HG02588 (cell line): ENCODE data around the gene SETD3.
"Not testable (repeated sequence)": the region's sequence is repeated elsewhere in the genome, so short reads cannot be mapped to it uniquely, and the experiment has no call there.

Experiments used
- ATAC-seq: cut with Tn5 transposase; IDR thresholded peaks from one replicate; pipeline ENCODE4 v1.9.1; 2021; ENCODE audit warnings: mild to moderate bottlenecking, moderate library complexity; ENCODE audit not compliant: unreplicated experiment

SETD3 gene

GRCh38 chr14:99363616-99364290 is 116.9 kb downstream of the SETD3 start:
- no peak for ATAC-seq

- no peak for ATAC-seq
Measured at GRCh38 chr14:99363051-99363450, 117.6 kb downstream of the SETD3 start.

DNA sequence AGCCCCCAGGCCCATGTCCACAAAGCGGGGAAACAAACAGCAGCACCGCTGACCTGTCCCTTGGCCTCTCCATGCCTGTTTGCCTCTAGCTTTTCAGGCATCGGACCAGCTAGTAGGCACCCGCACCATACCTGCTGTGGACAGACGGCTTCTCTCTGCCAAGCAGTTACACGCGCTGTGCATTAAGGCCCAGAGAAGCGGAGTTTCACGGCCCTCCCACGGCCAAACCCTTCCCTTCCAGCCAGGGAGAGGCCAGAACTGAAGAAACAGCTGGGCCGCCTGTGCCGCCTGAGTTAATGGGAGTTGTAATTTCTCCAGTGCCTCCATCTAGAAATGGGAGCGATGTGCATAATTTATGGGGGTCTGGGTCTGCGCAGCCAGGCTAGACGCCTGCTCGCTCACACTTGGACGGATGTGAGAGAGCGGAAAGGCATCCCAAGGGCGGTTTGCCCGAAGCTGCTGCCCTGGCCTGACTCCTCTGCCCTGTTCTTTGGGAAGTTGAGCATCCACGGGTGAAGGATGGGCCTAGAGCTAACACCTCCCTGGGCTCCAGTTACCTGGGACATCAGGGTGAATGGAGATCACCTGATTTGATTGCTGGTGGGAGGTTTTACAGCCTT is 119.0 kb downstream of the SETD3 start:
- no peak for ATAC-seq

- ATAC-seq = no peak
Measured at GRCh38 chr14:99360774-99361595, 119.7 kb downstream of the SETD3 start.

- ATAC-seq = no peak
Measured at GRCh38 chr14:99359906-99360305, 120.8 kb downstream of the SETD3 start.

- ATAC-seq = no peak
Measured at GRCh38 chr14:99357916-99358390, 122.7 kb downstream of the SETD3 start.

DNA sequence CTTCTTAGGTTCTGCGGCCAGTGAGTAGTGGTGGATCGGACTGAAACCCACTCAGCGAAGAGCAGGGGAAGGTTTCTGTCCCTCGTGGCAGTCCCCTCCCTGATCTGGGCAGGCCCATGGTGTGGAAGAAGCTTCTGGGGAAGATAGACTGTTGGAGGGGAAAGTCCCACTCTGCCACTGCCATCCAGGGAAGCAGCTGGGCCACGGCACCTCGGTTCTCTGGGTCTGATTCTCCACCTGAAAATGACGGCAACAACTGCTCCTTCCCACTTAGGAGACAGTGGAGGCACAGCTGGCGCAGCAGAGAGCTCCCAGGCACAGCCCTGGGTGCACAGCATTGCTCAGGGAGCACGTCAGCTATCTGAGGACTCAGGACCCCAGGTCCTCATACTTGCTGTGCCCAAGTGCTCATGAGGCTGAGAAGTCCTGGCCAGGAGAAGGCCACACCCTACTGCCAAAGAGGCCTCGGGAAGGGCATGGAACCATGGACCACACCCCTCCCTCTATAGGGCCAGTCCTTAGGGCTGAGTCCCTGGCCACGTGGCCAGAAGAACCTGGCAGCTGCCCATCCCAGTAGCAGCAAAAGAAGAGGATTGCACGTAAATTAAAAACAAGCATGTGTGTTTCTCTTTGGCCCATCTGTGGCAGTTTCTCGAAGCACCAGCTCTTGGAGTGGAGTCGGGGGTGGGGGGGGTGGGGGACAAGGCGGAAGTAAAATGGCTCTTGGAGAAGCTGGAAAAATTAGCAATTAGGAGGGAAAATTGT is 123.3 kb downstream of the SETD3 start:
- no peak for ATAC-seq

DNA sequence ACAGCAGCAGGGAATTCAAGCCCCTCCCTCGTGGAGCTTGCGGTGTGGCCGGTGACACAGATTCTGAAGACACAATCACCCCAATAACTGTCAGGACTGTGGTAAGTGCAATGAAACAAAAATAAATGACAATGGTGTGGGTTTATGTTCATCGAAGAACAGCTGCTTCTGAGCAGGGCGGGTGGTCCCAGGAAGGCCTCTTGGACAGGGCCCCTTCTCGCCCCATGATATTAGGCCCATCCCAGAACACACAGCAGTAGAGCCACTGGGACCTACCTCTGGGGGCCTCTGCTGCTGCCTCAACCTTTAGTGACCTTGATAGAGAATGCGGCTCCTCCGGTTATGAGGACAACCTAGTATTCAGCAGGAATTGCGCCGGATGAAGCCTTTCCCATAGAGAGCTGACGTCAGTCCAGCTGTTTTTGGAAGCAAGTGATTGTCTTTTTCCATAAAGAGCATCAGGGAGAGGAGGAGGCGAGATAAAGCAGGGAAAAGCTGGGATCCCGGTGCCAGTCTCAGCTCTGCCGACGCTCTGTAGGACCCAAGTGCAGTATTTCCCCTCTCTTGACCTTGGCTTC is 124.5 kb downstream of the SETD3 start:
- ATAC-seq = no peak

- ATAC-seq = no peak
Measured at GRCh38 chr14:99354166-99354875, 126.3 kb downstream of the SETD3 start.

- no peak for ATAC-seq
Measured at GRCh38 chr14:99352688-99353280, 127.9 kb downstream of the SETD3 start.

GRCh38 chr14:99351166-99352007 is 129.3 kb downstream of the SETD3 start:
- ATAC-seq = no peak

GRCh38 chr14:99350751-99351150 is 129.9 kb downstream of the SETD3 start:
- ATAC-seq = no peak

DNA sequence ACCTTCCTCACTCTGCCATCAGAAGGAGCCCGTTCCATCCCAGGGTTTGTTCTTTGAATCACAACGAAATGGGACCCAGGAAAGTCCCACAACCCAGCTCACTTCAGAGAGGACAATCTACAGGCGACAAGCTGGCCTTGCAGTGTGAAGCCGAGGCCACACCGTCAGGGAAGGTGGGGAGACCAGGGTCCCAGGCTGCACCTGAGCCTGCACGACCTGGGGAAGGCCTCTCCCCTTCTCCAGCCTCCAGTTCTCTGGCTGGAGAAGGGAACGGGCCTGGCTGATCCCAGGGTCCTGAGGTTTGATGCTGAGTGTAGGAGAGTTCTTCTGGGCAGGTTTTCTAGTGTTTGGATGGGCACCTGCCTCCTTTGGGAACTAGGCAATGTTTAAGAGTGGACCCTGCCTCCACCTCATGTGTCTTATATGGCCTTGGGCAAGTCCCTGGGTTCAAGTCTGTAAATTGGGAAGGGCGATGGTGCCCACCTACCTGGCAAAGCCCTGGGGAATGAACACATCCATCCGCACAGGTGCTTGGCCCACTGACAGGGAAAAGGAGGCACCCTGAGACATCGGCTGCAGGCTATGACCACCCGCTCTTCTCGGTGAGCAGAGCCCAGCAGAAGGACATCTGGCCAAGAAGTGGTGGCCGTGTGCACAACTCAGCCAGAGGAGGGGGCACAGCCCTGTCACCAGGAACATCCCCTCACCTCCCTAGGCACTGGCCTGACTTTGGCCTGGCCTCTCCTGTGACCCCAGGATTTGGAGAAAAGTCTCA is 130.8 kb downstream of the SETD3 start:
- ATAC-seq = no peak

- ATAC-seq = no peak
Measured at GRCh38 chr14:99348816-99349614, 131.6 kb downstream of the SETD3 start.

DNA sequence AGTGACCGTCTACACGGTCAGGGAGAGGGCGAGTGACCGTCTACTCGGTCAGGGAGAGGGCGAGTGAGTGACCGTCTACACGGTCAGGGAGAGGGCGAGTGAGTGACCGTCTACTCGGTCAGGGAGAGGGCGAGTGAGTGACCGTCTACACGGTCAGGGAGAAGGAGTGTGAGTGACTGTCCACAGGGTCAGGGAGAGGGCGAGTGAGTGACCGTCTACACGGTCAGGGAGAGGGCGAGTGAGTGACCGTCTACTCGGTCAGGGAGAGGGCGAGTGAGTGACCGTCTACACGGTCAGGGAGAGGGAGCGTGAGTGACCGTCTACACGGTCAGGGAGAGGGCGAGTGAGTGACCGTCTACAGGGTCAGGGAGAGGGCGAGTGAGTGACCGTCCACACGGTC is 132.4 kb downstream of the SETD3 start:
- not testable (repeated sequence) for ATAC-seq
